Activated effector memory CD4-positive, alpha-beta T cell treated with anti-CD3 and anti-CD28 coated beads, Interleukin-2, amount 50 U/mL, for 16 hours (primary cell): ENCODE measurements around the gene USF3.

Experiments
- DNase-seq: peaks from one replicate; pipeline ENCODE4 v3.0.0-alpha.2; 2020

USF3 gene

GRCh38 chr3:113698213-113698742 is 1.8 kb upstream of the USF3 start:
- no peak for DNase-seq

DNA sequence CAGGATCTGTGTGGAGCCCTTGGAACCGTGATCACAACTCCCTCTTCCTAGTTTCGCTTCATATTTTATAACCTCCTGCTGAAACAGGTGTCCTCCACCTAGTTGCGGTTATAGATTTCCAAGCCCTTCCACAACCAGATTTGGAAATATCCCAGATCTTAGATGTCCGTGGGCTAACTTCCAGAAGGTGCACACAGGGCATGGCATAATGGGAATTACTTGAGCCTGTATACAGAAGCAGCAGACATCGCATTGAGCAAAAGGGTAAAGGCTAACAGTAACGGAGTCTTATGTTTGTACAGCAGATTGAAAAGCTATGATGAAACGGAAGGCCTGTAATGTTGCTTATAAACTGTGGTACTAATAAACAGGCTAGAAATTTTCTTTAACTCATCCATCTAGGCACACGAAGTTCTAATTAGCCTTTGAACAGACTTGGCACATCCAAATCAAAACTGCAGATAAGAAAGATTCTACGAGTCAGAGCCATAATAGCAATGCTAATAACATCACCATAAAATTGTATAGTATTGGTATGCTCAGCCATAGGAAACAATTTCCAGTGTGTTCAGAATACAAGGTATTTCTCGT is 1.2 kb upstream of the USF3 start:
- DNase-seq = no peak

GRCh38 chr3:113696658-113697499 is 437 bp upstream of the USF3 start:
- DNase-seq = peak; percentile 100

DNA sequence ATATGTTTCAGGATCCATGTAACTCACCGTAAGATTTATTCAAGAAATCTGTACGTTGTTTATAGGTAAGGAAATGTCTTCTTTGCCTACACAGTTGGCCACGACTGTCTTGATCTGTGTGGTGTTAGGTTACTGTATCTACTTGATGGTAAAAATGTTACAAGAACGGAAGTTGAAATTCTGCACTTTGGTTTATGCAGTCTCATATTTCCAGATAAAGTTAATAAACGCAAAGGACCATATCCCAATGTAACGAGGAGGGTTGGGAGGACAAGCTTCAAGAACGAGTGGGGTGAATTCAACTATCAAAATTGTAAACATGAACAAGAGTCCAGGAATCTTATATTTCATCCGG is 1.0 kb downstream of the USF3 start:
- no peak for DNase-seq

DNA sequence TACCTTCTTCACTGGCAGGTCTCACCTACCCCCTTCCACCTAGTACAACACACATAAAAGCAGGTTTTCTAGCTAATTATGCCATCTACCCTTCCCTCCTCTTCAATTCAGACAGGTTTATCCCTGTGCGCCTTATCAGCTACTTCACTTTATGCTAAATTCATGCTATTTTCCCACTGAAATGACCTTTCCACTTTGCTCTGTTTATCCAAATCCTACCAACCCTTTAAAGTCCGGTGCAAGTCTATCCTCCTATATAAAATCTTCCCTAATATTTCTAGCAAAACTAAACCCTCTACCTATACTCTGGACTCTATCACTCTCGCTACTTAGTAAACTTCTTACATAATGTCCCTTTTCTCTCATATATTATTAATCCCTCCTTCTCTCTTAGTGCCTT is 6.0 kb downstream of the USF3 start:
- DNase-seq = no peak

DNA sequence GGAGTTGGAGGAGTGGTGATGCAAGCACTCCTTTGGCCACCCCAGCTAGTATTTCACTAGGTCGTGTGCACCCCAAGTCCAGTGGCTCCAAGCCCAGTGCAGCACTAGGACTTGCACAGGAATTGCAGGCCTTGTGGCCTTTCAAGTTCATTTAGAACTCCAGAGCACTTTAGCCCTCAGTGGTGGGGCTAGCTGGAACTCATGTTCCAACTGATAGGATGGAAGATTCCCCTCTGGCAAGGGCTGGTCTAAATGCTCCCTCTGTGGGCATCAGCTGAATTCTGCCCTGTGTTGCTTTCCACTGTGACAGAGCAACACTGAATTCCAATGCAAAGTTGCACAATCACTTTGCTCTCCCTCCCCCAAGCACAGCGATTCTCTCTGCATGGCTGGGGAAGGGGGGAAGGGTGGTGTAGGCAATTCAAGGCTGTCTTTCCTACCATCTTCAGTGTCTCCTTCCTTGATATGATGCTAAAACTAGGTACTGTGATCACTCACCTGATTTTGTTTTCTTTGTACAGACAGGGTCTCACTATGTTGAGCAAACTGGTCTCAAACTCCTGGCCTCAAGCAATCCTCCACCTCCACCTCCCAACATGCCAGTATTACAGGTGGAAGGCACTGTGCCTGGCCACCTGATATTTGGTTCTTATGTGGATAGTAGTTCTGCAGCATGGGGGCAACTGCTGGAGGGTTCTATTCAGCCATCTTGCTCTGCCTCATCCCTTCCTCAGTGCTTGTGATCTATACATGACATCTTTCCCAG is 10.3 kb downstream of the USF3 start:
- DNase-seq = no peak

DNA sequence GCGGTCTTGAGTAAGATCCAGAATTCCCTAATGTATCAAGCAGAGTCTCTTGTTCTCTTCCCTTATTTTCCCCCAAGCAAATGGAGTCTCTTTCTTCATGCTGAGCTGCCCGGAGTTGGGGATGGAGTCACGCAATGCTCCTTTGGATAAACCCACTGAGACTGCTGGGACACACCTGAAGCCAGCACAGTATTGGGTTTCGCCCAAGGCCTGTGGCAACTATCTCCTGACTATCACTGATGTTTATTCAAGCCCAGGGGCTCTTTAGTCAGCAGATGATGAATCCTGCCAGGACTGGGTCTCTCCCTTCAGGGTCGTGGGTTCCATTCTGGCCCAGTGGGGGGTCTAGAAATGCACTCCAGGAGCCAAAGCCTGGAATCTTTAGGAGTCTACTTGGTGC is 11.3 kb downstream of the USF3 start:
- no peak for DNase-seq

DNA sequence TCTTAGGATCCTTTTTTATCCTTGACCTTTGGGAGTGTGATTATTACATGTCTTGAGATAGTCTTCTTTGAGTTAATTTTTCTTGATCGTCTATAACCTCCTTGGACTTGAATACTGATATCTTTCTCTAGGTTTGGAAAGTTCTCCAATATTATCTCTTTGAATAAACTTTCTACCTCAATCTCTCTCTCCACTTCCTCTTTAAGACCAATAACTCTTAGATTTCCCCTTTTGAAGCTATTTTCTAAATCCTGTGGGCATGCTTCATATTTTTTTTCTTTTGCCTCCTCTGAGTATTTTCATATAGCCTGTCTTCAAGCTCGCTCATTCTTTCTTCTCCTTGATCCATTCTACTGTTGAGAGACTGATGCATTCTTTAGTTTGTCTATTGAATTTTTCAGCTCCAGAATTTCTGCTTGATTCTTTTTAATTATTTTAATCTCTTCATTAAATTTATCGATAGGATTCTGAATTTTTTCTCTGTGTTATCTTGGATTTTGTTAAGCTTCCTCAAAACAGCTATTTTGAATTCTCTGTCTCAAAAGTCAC is 12.1 kb downstream of the USF3 start:
- DNase-seq = no peak

GRCh38 chr3:113678773-113679172 is 17.7 kb downstream of the USF3 start:
- no peak for DNase-seq

- no peak for DNase-seq
Observed at GRCh38 chr3:113677737-113678136, 18.7 kb downstream of the USF3 start.

- DNase-seq = no peak
Observed at GRCh38 chr3:113676261-113676660, 20.2 kb downstream of the USF3 start.

DNA sequence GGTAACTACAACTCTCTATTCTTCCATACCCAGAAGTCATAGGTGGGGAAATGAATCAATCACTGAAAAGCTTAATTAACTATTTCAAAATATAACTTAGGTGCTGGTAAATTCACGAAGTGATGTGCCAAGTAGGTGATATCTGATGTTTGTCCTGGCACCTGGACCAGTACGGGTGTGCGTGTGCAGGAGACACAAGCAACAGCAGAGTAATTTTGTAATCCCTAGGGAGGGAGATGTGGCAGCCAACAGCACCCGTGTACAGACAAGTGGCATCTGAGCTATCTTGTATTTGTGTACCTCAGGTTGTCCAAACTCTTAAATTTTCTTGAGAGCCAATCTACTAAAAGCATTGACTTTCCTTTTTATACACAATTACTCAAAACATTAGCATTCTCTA is 22.8 kb downstream of the USF3 start:
- no peak for DNase-seq

DNA sequence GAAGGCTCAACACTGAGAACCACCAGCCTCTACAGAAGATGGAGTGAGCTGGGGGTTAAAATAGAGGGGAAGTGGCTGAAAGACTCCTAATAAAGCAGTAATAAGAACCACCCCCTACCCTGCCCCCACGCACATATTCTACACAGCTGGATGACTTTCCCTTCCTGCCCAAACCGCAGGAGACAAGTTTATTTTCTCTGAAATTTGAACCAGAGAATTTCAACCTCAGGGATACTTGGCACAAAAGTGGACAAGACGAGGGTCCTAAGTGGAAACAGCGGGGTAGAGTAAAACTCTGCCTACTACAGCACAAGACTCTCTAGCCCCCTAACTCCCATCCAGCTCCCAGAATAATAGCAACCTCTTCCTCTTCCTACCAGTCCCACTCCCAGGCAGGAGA is 28.4 kb downstream of the USF3 start:
- DNase-seq = no peak

- DNase-seq = no peak
Observed at GRCh38 chr3:113664523-113665094, 31.8 kb downstream of the USF3 start.

DNA sequence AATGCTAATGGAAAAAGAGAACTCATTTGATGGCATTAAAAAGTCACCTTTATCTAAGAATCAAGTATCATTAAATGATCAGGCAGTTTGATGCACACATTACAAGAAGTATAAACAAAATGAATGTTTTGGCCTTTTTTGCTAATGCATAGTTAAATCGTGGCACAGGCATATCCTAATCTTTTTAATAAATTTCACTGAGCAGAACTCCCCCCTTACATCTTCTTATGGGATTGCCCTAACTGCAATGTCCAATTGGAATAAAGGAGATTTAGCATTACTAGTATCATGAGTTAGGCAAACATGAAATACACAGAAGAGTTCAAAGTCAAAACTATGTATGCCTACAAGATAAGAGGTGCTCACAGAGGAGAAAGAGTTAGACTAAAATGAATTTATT is 32.7 kb downstream of the USF3 start:
- DNase-seq = no peak

DNA sequence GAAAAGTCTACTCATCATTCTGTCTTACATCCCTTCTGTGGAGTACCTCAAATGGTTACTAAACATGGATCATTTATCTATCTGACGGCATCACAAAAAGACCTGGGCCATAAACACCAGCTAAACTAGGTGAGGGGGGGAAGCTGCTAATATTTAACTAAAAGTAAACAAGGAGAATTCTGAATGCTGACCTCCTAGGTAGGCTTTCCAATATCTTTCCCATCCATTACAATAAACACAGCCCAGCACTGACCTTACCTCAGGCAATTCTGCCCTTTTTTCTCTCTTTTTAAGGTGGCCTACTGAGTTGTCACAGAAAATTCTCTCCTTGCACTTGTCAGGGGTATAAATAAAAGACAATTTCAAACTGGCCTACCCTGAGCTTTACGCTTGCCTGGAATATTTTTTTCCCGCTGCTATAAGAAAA is 33.1 kb downstream of the USF3 start:
- DNase-seq = no peak

DNA sequence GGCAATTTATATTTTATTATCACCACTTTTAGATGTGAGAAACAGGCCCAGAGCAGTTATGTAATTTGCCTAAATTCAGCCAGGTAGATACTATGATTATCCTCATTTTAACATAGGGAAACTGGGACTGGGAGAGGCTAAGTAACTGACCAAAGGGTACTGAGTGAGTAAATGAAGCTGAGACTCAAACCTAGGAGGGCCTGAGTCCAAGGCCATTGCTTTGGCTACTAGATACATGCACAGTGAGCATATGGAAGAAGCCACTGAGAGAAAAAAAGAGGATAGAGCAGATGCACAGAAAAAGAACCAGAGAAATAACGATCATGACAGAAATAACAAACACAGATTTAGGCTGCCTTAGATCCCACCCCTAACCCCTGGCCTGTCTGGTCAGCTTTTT is 33.6 kb downstream of the USF3 start:
- DNase-seq = no peak

- DNase-seq = no peak
Observed at GRCh38 chr3:113660896-113661295, 35.5 kb downstream of the USF3 start.

DNA sequence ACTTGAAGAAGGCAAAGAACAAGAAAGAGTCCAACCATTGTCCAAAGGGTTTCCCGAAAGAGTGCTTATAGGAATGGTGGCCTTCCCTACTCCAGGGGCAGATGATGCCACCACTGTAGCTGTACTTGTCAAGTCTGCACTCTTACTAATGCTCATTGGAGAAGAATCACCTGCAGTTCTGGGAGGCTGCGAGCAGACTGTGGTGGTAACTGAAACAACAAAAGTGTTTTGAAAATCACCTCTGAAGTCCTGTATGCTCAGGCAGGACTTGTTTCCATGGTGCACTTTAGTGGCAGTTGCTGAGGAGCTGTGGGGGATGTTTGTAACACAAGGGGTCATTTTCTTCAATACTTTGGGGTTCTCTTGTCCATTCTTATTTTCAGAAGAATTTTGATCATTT is 36.0 kb downstream of the USF3 start:
- DNase-seq = no peak

DNA sequence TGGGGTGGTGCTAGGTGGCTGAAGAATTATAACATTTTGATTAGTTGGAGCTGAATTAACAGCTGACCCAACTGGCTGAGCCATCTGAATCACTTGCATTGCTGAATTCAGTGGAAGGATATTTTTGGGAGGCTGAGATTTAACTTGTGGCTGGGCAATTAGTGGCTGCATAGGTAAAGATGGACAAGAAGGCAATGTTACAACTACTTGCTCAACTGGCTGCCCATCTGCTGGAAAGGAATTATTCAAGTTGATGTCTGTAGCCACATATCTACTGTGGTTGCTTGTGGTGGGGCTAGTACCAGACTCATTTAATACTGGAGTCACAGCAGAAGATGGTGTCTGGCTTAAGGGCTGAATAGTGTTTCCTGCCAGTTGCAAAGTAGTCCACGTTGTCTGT is 36.4 kb downstream of the USF3 start:
- no peak for DNase-seq

- DNase-seq = no peak
Observed at GRCh38 chr3:113659101-113659541, 37.3 kb downstream of the USF3 start.

GRCh38 chr3:113658107-113658506 is 38.3 kb downstream of the USF3 start:
- no peak for DNase-seq

- DNase-seq = no peak
Observed at GRCh38 chr3:113654851-113655250, 41.6 kb downstream of the USF3 start.
